Measurements from ENCODE around the gene LDB2.
"Not testable (repeated sequence)": the region's sequence is repeated elsewhere in the genome, so short reads cannot be mapped to it uniquely, and the experiment has no call there.

The LDB2 gene

DNA sequence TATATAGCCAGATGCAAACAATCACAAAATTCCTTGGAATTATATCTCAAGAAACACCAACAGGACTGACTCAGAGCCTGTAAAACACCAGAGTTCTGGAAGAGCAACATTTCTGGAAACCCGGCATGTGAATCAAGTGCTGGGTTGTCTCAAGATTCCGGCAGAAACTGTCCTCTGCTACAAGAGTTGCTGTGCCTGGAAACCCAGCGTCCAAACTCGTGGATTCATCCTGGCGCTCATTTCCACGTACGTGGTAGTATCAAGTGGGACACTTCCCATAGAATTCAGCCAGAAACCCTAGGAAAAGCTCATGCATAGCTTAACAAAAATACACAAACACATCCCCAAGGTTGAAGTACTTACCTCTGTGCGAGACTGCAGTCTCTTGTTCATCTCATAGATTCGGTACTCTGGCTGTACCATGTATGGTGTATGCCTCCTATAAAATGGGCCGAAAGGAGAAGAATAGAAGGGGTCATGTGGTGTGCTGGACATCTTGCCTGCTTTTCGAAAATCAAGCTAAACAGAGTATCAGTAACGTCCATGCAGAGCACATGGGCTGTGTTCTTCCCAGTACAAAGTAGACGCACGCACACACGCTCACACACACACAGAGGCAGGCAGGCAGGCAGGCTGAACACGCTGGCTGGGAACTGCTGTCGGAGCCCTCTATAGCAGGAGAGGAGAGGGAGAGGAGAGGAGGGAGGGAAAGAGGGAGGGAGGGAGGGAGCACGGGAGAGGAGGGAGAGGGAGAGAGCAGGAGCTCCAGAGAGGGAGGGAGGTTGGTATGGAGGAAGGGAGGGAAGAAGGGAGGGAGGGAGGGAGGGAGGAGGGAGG lies at the start of gene LDB2:
Gene LDB2 (minus strand): TSS at position 655 of the 837 bp plus-strand sequence.
- DNase-seq (ENCODE audit: low spot score): peak; percentile 78

DNA sequence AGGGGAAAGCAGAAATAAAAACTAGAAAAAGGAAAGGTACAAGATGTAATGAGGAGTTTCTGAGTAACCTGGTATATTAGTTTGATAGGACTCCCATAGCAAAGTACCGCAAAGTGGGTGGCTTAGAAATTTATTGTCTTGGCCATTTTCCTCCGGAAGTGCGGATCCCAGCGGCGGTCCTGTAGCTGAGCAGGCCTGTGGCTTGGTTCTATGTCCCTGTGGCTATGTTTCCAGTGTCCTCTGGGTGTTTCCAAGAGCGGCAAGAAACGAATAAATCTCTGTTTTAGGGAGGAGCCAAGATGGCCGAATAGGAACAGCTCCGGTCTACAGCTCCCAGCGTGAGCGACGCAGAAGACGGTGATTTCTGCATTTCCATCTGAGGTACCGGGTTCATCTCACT lies 44.0 kb upstream of the LDB2 start:
- DNase-seq (ENCODE audit: low spot score): no peak

DNA sequence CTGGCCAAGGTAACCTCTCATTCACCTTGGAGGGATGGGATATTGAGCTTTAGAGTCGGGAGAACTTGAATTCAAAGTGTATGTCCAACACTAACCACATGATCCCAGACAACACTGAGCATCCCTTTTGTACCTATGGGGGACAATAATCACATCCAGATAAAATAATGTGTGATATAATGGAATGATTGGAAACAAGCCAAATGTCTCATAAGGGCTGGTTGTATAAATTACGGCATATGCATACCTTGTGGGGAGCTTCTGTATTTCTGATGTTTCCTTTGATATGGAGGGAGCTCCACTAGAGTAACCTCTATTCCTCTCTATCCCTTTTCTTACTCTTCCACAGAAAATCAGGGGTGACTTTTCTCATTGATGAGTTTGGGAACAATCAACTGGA lies 40.7 kb upstream of the LDB2 start:
- no peak for DNase-seq (ENCODE audit: low spot score)

DNA sequence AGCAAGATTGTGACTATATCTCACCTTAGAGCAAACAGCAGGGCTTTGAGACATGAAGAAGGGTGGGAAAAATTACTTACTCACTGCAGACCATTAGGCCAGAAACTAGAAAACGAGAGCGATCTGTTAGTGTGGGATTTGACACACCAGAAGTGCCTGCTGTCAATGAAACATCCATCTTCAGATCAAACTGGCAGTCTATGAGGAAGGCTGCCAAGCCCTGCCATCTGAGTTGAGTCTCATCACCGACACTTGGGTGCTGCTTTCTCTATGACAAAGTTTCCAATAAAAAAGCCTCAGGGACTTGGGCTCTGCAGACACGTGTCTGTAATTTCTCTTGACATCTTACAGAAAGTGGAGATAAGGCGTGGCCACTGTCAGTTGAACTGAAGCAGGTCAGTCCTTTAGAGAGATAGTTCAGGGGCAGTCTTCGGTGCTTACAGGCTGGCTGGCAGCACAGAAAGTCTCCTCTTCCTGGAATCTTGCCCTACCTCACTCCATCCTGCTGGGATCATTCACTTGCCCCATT lies 40.1 kb upstream of the LDB2 start:
- DNase-seq (ENCODE audit: low spot score): no peak

DNA sequence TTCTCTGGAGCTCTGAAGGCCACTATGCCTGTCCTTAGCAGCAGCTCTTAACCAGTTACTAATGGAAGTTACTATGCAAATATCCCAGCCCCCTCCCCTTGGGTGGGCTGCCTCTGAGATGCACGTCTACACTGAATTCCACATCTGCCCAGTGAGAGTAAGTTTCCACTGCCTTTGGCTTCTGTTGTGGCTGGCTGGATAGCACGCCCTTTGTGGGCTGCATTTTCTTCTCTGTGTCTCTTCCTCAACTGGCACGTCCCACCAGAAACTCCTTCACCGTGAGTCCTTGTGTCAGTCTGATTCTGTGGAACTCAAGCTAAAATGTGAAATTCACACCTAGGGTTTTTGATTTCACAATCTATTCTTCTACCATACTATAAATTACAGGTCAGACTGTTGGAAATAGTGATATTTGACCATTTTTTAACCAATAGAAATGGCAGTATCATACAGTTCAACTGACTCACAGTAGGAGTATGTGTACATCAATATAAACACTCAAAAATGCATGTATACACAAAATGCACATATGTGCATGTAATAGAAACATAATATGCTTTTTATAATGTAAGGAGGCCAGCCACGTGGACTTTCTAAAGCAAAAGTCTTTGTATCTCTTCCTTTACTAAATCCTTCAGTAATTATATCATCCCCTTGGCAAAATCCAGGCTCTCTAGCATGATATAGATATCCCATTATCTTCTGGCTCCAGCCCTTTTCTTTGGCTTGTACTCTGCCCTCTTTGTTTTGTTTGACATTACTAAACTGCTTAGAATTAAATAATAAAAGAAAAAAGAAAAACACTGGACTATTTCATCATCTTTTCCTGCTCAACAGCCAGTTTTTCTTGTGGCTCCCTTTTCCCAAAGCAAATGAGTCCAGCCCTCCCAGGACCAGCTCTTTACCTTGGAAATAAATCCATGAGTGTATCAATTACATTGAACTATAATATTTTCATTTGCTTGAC lies 33.2 kb upstream of the LDB2 start:
- no peak for DNase-seq (ENCODE audit: low spot score)

DNA sequence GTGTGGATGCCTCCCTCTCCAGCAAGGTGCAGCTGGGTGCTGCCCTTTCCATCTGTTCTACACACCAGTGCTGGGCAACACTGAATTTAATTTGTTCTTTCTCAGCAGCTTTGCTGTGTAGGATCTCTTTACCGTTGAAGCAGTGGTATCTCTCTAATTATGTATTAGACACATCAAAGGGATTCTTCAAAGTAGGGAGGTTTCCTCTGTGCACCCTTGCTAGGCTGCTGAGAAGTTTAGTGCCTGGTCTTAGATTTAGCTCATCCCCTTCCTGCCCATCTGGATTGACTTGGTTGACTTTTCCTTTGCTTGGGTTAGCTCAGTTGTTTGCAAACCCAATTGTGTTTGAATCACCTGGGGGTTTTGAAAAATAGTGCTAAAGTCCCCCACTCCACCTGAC lies 27.8 kb upstream of the LDB2 start:
- no peak for DNase-seq (ENCODE audit: low spot score)

DNA sequence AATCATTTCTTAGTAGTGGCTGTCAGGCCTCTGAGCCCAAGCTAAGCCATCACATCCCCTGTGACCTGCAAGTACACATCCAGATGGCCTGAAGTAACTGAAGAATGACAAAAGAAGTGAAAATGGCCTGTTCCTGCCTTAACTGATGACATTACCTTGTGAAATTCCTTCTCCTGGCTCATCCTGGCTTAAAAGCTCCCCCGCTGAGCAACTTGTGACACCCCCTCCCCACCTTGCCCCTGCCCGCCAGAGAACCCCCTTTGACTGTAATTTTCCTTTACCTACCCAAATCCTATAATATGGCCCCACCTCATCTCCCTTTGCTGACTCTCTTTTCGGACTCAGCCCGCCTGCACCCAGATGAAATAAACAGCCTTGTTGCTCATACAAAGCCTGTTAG lies 20.3 kb upstream of the LDB2 start:
- DNase-seq (ENCODE audit: low spot score): not testable (repeated sequence)

DNA sequence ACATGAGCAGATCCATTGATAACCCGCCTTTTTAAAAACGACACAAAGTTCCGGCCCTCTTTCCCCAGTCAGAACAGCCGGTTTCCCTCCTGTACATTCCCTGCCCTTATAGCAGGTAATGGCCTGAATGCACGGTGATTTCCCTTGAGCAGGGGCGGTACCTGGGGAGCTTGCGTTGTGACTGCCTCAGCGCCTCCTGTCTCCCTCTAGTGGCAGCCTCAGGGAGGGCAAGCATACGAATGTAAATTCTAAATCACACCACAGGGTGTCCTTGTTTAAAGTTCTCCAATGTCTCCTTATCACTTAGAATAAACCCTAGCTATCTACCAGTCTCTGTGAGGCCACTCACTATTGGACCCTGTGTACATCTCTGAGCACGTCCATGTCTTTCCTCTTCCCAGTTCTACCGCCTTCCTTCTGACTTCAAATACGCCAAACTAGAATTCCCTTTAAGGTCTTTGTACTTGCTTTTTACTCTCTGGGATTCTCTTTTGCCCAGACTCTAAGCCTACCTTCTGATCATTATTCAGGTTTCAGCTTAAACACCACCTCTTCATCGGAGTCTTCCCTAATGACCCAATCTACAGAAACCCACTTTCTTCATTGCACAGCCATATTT lies 18.4 kb upstream of the LDB2 start:
- DNase-seq (ENCODE audit: low spot score): peak; percentile 72

DNA sequence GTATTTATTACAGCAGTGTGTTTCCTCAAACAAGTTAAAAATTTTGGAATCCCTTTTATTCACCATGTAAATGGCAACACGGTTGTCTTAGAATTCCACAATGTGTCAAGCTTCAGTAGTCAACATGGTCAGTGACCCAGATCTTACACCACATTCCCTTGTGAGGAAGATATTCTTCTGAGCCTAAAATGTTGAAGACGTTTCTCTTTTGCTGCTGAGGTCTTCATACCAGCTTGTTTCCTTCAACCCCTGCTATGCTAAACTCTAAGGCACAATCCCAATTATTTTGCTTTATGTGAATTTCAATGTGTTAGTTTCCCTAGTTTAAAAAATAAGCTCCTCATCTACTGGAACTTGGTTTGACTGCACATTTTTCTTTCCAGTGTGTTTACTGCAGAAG lies 17.6 kb upstream of the LDB2 start:
- no peak for DNase-seq (ENCODE audit: low spot score)

DNA sequence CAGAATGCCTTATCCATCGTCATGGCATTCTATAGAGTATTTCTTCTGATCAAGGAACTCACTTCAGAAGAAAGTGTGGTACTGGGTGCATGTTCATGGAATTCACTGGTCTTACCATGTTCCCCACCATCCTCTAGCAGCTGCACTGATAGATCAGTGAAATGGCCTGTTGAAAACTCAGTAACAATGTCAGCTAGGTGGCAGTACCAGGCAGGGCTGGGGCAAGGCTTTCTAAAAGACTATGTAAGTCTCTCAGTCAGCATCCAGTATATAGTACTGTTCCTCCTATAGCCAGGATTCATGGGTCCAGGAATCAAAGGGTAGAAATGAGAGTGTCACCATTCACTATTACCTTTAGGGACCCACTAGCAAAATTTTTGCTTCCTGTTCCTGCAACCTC lies 15.8 kb upstream of the LDB2 start:
- DNase-seq (ENCODE audit: low spot score): no peak

DNA sequence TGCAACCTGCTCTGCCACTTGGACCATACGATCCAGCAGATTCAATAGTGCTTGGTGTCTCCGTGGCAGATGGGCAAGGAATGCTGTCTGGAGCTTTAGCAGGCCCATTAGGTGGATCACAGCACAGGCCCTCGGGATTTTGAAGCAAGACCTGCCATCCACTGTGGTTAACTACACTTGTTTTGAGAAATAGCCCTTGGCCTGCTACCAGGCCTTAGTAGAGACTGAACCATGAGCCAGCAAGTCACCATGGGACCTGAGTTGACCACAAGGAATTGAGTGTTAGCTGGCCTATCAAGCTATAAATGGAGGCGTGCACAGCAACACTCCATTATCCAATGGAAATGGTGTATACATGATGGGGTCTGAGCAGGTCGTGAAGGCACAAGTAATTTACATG lies 14.5 kb upstream of the LDB2 start:
- DNase-seq (ENCODE audit: low spot score): no peak

DNA sequence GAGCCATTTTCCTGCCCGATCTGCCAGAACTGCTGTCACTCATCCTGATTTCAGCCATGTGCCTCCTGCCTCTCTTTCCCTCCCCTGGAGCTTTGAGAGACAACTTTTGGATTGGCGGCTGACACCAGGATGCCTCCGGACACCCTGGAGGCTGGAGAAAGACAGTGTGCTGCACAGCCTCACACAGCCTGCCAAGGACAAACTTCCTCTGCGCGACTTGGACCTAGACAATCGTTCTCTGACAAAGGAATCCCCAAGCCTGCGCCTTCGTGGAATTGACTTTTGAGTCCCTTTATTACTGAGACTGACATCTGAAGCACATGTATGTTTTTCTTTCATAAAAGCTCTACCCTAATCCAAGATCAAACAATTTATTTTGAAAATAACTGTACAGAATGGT lies 10.8 kb upstream of the LDB2 start:
- no peak for DNase-seq (ENCODE audit: low spot score)

DNA sequence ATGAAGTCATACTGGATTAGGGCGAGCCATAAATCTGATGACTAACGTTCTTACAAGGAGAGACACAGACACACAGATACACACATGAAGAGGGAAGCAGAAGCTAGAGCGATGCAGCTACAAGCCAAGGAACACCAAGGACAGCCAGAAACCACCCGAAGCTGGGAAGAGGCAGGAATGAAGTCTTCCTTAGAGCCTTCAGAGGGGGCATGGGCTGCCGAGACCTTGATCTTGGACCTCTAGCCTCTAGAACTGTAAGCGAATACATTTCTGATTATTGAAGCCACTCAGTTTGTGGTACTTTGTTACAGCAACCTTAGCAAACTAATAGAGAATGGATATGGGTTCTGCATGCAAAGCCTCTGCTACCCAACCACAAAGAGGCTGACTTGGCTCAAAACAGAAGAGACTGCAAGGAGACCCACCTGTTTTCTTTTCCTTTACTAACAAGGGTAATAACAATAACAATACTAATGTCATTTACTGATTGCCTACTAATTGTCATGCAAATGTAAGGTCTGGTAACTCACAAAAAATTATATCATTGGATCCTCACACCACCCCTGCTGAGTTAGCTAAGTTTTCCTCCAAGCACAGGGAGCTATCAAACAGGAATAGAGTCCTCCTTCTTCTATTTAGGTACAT lies 10.1 kb upstream of the LDB2 start:
- DNase-seq (ENCODE audit: low spot score): no peak

DNA sequence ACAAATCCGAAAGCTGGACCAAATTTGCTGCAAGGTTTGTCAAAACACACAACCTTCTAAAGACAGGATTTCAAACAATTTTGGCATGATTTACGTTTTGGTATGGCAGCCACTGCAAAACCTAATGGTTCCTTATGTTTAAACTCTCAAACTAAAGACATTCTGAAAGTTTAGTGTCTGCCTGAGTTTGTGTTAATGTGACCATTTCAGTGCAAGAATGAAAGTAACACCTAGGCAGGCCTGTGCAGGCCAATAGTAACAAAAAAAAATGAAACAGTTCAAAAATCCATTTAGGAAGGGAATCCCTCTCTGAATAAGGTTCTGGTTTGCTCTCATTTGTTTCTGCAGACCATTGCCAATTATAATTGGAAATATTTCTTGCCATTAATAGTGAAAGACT lies 1.9 kb upstream of the LDB2 start:
- no peak for DNase-seq (ENCODE audit: low spot score)

DNA sequence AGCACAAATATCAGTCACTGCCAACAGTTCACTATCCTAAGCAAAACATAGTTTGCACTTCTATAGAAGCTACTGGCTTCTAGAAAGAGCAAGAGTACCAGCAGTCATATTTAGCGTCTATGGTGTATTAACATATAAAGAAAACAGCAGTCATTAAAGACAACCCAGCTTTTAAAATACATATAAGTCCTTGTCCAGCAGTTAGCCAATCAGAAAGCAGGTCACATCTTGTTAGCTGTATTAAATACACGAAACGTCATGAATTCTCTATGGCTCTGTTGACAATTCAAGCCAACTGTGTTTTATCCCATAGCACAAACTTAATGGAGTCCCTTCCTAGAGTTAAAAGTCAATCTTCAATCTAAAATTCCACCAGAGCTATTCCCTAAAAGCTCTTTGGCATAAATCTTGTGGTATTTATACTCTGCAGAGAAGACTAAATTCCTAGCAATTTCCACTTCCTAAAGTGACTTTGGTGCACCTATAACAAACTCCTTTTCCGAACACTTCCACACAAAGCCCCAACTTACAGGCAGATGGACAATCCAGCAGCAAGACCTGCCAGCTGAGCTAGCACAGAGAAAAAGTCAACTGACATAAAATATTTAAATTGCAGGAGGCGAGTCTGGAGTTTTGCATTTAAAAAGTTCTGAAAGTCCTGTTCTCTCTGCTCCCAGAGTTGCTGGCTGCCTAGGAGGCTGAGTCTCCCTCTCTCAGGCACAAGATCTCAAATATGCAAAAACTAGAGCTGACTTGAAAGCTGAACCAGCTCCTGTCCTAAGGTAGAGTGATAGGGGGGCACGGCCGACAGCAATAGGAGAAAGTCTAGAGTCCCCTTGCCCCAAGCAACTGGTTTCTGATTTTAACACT lies 1.3 kb downstream of the LDB2 start:
- no peak for DNase-seq (ENCODE audit: low spot score)

DNA sequence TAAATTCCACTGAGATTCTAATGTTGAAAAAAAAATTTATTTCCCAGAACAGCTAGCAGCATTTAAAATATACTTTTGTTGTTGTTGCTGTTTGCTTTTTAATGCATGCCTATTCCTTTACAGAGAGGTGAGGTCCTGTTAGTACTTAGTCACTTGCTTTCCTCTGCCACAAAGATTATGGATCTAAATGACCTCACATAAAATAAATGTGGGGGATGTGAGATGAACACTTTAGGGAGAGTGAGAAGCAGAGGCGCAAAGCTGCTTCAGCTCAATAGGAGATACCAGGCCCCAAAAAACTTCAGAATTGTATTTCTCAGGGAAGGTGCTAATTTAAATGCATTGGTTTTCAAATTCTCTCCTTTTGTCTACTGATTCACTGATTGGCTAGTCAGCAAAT lies 4.0 kb downstream of the LDB2 start:
- no peak for DNase-seq (ENCODE audit: low spot score)

DNA sequence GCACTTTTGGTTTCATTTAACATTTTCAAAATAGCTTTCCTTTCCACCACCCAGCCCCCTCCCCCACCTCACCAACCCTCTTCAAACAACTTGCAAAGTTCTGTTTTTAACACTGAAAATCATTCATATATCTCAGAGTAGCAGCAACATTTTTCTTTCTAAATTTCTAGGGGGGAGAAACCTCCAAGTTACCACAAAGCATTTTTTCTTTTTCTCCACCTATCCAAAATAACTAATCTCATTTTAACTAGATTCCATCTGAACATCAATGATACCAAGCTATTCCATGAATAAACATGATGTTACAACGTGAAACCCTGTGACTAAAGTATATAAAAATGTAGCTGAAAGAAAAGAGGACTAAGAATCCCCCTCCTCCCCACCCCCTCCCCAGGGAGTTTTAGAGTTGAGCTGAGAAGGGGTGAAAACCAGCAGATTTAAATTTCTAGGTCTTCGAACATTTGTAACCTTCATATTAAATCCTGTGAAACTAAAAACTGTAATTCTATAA lies 5.2 kb downstream of the LDB2 start:
- no peak for DNase-seq (ENCODE audit: low spot score)

DNA sequence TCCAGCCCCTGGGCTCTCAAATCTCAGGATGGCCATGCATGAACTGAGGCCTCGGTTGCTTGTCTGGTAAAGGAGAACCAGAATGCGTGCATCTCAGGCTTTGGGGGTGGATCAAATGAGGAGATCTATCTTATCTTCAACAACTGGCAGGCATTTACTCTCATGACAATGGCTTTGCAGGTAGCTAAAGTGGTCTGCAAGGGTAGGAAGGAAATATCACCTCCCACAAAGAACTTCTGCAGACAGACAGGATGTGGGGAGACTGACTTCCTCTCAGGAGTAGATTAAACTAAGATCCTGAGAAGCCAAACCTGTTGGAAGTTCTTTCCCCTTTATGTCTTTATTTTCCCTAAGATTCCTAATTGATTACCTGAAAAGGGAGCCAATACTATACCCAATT lies 7.8 kb downstream of the LDB2 start:
- DNase-seq (ENCODE audit: low spot score): no peak

DNA sequence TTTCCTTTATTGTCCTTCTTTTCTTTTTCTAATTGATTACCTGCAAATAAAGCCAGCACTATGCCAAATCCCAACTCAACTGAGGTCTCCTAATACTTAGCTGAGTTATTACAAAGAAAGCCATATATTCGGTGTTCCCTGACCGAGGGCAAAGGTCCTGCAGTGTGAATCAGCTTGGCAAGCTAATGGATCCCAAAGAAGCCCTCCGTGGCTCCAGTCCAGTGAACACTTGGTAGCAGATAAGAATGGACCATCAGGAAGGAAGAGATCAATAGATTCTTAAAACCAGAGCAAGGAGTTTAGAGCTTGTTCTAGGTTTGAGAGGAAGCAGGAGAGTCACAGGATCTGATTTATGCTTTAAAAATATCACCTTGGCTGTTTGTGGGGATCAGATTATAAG lies 8.5 kb downstream of the LDB2 start:
- DNase-seq (ENCODE audit: low spot score): no peak

DNA sequence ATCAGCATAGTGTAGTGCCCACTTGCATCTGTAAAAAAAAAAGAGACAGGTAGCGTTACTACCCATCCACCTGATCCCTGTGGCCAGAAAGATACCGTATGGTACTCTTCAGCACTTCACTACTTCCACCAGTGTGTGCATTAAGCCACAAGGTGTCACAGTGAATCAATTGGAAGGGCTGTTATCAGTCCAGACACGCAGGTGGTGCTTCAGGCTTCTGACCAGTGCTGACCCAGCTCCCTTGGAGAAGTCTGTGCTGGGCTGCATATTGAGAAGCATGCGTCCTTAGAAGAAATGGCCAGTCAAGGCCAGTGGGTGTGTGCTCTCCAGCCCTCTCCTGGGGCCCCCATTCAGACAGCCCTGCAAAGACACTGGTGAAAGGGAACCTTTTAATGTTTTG lies 10.6 kb downstream of the LDB2 start:
- DNase-seq (ENCODE audit: low spot score): no peak

Measured in ecto neural progenitor cell (in vitro differentiated cells).